ENCODE measurements around the gene RNH1.

DNA sequence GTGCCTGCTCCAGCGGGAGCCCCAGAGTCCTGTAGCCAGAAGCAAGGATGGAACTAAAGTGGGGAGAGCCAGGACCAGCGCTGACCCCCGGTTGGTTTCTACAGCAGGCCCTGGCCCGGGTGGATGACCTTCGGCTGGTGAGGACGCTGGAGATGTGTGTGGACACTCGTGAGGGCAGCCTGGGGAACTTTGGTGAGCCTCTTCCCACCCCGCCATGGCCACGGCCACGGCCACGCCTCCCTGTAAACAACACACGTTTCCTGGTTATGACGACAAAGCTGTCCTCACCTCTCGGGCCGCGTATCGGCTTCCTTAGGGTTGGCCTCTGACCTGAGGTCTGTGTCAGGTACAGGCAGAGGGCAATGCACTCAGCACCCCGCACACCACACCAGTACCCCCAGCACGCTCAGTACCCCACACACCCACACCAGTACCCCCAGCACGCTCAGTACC lies 34.4 kb upstream of the RNH1 start:
- no peak for TF ChIP-seq EP300 (IDR thresholded peaks at IDR 0.05)
- TF ChIP-seq, protein P1, sequence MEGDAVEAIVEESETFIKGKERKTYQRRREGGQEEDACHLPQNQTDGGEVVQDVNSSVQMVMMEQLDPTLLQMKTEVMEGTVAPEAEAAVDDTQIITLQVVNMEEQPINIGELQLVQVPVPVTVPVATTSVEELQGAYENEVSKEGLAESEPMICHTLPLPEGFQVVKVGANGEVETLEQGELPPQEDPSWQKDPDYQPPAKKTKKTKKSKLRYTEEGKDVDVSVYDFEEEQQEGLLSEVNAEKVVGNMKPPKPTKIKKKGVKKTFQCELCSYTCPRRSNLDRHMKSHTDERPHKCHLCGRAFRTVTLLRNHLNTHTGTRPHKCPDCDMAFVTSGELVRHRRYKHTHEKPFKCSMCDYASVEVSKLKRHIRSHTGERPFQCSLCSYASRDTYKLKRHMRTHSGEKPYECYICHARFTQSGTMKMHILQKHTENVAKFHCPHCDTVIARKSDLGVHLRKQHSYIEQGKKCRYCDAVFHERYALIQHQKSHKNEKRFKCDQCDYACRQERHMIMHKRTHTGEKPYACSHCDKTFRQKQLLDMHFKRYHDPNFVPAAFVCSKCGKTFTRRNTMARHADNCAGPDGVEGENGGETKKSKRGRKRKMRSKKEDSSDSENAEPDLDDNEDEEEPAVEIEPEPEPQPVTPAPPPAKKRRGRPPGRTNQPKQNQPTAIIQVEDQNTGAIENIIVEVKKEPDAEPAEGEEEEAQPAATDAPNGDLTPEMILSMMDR (IDR thresholded peaks at IDR 0.05) = no peak
- no peak for TF ChIP-seq POLR2A (IDR thresholded peaks at IDR 0.05)
- TF ChIP-seq POLR2AphosphoS5 (IDR thresholded peaks at IDR 0.05) = no peak
